Measurements from ENCODE around the gene ASPDH. TPM values are rescaled to one million over a fixed set of nuclear protein-coding genes. Genes with fewer than 3 reads are reported as not detected.

The ASPDH gene
- total RNA-seq, 2 experiments from 2014 or later = not detected

DNA sequence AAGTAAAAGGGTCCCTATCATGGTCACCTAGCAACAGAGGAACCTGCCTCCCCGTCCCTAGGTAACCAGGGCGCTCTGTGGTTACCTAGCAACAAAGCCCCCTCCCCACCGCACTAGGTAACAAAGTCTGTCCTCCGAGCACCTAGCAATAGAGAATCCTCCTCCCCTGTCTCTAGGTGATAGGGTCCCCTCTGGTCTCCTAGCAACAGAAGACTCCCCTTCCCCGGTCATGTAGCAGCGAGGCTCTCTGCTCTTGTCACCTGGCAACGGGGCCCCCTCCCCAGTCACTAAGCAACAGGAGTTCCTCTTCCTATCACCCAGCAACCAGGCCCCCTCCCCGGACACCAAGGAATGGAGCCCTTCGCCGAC, 3.0 kb downstream of the ASPDH start:
- DNase-seq = no peak
- peaks cover 0 to 15% of the 10 kb centered on the region in 2 experiments for H3K9me3 ChIP-seq (ENCODE audit: control insufficient read depth in 1 of 2, insufficient read depth in 1 of 2, low read length in 2 of 2)

DNA sequence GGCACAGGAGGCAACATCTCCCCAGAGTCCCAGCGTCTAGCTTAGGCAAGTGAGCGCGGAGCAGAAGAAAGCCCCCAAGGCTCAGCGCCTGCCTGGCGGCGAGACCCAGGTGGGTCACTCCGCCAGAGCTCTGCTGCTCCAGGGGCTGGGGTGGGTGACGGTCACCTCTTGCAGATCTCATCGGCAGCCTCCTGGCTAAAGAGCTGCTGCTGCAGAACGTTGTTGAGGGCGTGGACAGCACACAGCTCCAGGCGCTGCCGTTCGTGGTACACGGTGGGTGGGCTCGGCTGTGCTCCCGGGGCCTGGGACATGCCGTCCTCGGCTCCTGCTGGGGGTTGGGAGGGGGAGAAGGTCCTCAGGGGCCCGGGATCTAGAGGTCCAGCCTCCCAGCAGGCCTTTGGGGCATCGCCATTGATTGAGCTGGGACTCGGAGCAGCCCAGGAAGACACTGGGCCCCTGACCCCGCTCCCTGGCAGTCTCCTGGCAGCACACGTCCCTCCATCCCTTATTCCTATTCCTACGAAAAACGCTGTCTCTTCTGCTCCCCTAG, 3.5 kb downstream of the ASPDH start:
- TF ChIP-seq, protein P1, sequence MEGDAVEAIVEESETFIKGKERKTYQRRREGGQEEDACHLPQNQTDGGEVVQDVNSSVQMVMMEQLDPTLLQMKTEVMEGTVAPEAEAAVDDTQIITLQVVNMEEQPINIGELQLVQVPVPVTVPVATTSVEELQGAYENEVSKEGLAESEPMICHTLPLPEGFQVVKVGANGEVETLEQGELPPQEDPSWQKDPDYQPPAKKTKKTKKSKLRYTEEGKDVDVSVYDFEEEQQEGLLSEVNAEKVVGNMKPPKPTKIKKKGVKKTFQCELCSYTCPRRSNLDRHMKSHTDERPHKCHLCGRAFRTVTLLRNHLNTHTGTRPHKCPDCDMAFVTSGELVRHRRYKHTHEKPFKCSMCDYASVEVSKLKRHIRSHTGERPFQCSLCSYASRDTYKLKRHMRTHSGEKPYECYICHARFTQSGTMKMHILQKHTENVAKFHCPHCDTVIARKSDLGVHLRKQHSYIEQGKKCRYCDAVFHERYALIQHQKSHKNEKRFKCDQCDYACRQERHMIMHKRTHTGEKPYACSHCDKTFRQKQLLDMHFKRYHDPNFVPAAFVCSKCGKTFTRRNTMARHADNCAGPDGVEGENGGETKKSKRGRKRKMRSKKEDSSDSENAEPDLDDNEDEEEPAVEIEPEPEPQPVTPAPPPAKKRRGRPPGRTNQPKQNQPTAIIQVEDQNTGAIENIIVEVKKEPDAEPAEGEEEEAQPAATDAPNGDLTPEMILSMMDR (IDR thresholded peaks at IDR 0.05) = no peak
- Histone ChIP-seq H3K4me3 (ENCODE audit: low read length) (peak overlapping the region; percentile 79), H3K9me3 (ENCODE audit: control insufficient read depth in 1 of 2, insufficient read depth in 1 of 2, low read length in 2 of 2) (peaks cover 0 to 15% of the 10 kb centered on the region in 2 experiments), H3K27me3 (ENCODE audit: control insufficient read depth in 1 of 2, insufficient read depth in 2 of 2, low read length in 2 of 2) (peaks cover 0 to 4% of the 10 kb centered on the region in 2 experiments), H3K4me1 (ENCODE audit: insufficient read depth, low read length) (peaks cover 23% of the 10 kb centered on the region), H3K27ac (ENCODE audit: low read depth in 1 of 2, low read length in 2 of 2) (peak overlapping the region; percentile 63 to 91), H3K36me3 (ENCODE audit: insufficient read depth, low read length) (peaks cover 5% of the 10 kb centered on the region)
- POLR2A ChIA-PET = interaction anchor here (1.9 kb wide), 2 partner anchors 134 to 215 kb away, joined by 9 to 16 read pairs; partner anchors contain the start of gene NR1H2
- Mint-ChIP-seq H3K27ac (peak overlapping the region; percentile 89), H3K36me3 (ENCODE audit: low read depth) (peaks cover 5% of the 10 kb centered on the region), H3K9me3 (no peaks in the 10 kb centered on the region), H3K27me3 (peaks cover 5% of the 10 kb centered on the region), H3K4me3 (peak overlapping the region; percentile 95), H3K4me1 (ENCODE audit: low read depth) (peaks cover 15% of the 10 kb centered on the region)
- CTCF ChIA-PET = no interaction called here
- intact Hi-C loops (cut with DNase I, micrococcal nuclease) = loop anchor here in 1 of 2 experiments (2.0 to 5.0 kb wide), 7 partner anchors 78 to 1082 kb away; partner anchors contain the start of genes CTU1, MYBPC2 and POLD1
- DNase-seq (no peak), ATAC-seq (ENCODE audit: poor library complexity) (no peak)

More for the DNA sequence above, 3.0 kb downstream of the ASPDH start:
- TF ChIP-seq, protein P1 (IDR thresholded peaks at IDR 0.05) = no peak
- peak overlapping the region; percentile 95 for H3K4me3 Mint-ChIP-seq
- H3K27me3 ChIP-seq (ENCODE audit: control insufficient read depth in 1 of 2, insufficient read depth in 2 of 2, low read length in 2 of 2) = peaks cover 0 to 4% of the 10 kb centered on the region in 2 experiments
- peak overlapping the region; percentile 63 to 91 for H3K27ac ChIP-seq (ENCODE audit: low read depth in 1 of 2, low read length in 2 of 2)
- peak; percentile 14 for ATAC-seq (ENCODE audit: poor library complexity)
- intact Hi-C loops (cut with DNase I, micrococcal nuclease) = loop anchor here (1.0 to 5.0 kb wide), 10 partner anchors 34 to 1082 kb away; partner anchors contain the start of genes EMC10 (in 2 of the 2), GARIN5A (in 2 of the 2), CTU1 (in 1 of the 2) and MYBPC2 (in 1 of the 2)
- no peaks in the 10 kb centered on the region for H3K9me3 Mint-ChIP-seq
- peak overlapping the region; percentile 79 for H3K4me3 ChIP-seq (ENCODE audit: low read length)
- H3K4me1 ChIP-seq (ENCODE audit: insufficient read depth, low read length) = peaks cover 23% of the 10 kb centered on the region
- H3K36me3 Mint-ChIP-seq (ENCODE audit: low read depth) = peaks cover 5% of the 10 kb centered on the region
- peaks cover 15% of the 10 kb centered on the region for H3K4me1 Mint-ChIP-seq (ENCODE audit: low read depth)
- H3K36me3 ChIP-seq (ENCODE audit: insufficient read depth, low read length) = peaks cover 4% of the 10 kb centered on the region
- ChIA-PET POLR2A (interaction anchor here (0.6 to 1.9 kb wide), 14 partner anchors 27 to 294 kb away, joined by 3 to 19 read pairs (median 6); partner anchors contain the start of genes NR1H2 and POLD1), CTCF (interaction anchor here (1.0 to 1.8 kb wide), 3 partner anchors 46 to 153 kb away, joined by 4 to 5 read pairs (median 5); no protein-coding TSS in a partner anchor)
- peak overlapping the region; percentile 89 for H3K27ac Mint-ChIP-seq
- peaks cover 5% of the 10 kb centered on the region for H3K27me3 Mint-ChIP-seq

DNA sequence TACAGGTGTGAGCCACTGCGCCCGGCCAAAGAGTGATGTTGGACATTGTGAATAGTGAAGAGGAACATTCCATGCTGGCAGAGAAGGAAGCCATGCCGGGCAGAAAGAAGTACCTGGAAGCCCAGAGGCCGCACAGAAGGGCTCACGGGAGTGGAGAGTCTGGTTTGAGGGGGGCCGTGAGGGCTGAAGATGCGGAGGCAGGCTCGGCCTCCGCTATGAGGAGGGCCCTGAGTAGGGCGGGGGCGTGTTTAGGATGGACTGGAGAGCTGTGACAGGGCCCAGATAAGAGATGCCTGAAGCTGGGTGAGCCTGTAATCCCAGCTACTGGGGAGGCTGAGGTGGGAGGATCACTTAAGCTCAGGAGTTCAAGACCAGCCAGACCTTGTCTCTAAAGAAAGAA, 4.3 kb downstream of the ASPDH start:
- H3K36me3 ChIP-seq (ENCODE audit: insufficient read depth, low read length) = peaks cover 5% of the 10 kb centered on the region
- H3K27me3 ChIP-seq (ENCODE audit: control insufficient read depth in 1 of 2, insufficient read depth in 2 of 2, low read length in 2 of 2) = peaks cover 0 to 4% of the 10 kb centered on the region in 2 experiments
- DNase-seq (no peak), ATAC-seq (ENCODE audit: poor library complexity) (no peak)
- no peak overlapping the region for H3K27ac ChIP-seq (ENCODE audit: low read depth in 1 of 2, low read length in 2 of 2)
- ChIA-PET CTCF (no interaction called here), POLR2A (no interaction called here)
- H3K4me1 Mint-ChIP-seq (ENCODE audit: low read depth) = peaks cover 15% of the 10 kb centered on the region
- peak overlapping the region; percentile 42 for H3K4me3 Mint-ChIP-seq
- peaks cover 5% of the 10 kb centered on the region for H3K27me3 Mint-ChIP-seq
- no peak overlapping the region for H3K4me3 ChIP-seq (ENCODE audit: low read length)
- H3K27ac Mint-ChIP-seq = peak overlapping the region; percentile 51
- peaks cover 0 to 9% of the 10 kb centered on the region in 2 experiments for H3K9me3 ChIP-seq (ENCODE audit: control insufficient read depth in 1 of 2, insufficient read depth in 1 of 2, low read length in 2 of 2)
- peaks cover 5% of the 10 kb centered on the region for H3K36me3 Mint-ChIP-seq (ENCODE audit: low read depth)
- peaks cover 23% of the 10 kb centered on the region for H3K4me1 ChIP-seq (ENCODE audit: insufficient read depth, low read length)
- intact Hi-C loops (cut with DNase I, micrococcal nuclease) = no loop called here
- H3K9me3 Mint-ChIP-seq = no peaks in the 10 kb centered on the region
- TF ChIP-seq, protein P1 (IDR thresholded peaks at IDR 0.05) = no peak
